Gastroesophageal sphincter (tissue), 4 donors: ENCODE results near the gene KMT2D. TPM values are rescaled to one million over a fixed set of nuclear protein-coding genes. Genes with fewer than 3 reads are reported as not detected.

Source experiments
- ATAC-seq: fragments of 150-250 bp; one replicate; pipeline ENCODE4 v1.9.1; 2016; ENCODE audit warnings: mild to moderate bottlenecking, moderate library complexity
- H3K27ac ChIP-seq, 4 donors: fragments of 200-600 bp; sonication (generic) in 3 of 4; 1 replicate in 3 of 4; 2 replicates in 1 of 4; pipeline ENCODE4 v1.5.1; 2016 to 2019
- H3K27me3 ChIP-seq: fragments of 200-600 bp; sonication (generic); one replicate; pipeline ENCODE4 v1.5.1; 2019
- H3K36me3 ChIP-seq, 2 donors: fragments of 200-600 bp; sonication (generic); one replicate each; pipeline ENCODE4 v1.5.1; 2019; ENCODE audit warnings: control low read depth in 1 of 2
- H3K4me1 ChIP-seq, 3 donors: fragments of 200-600 bp; sonication (generic); 1 replicate in 2 of 3; 2 replicates in 1 of 3; pipeline ENCODE4 v1.5.1; 2016 to 2019; ENCODE audit warnings: control low read depth in 2 of 3
- H3K4me3 ChIP-seq, 2 donors: fragments of 200-600 bp; sonication (generic); one replicate each; pipeline ENCODE4 v1.5.1; 2019; ENCODE audit warnings: mild to moderate bottlenecking in 1 of 2, moderate library complexity in 1 of 2
- H3K9me3 ChIP-seq, 3 donors: fragments of 200-600 bp; sonication (generic); one replicate each; pipeline ENCODE4 v1.5.1; 2017 to 2019; ENCODE audit warnings: control low read depth in 2 of 3
- EP300 ChIP-seq: sonication (generic); formaldehyde crosslinking; IDR thresholded peaks from one replicate; pipeline ENCODE4 v1.6.1; 2017; ENCODE audit warnings: antibody characterized with exemption, mild to moderate bottlenecking
- POLR2A ChIP-seq, 2 donors: fragments of 450-650 bp; IDR thresholded peaks; one replicate each; pipeline ENCODE4 v1.6.1; 2017; ENCODE audit warnings: antibody characterized with exemption in 2 of 2, mild to moderate bottlenecking in 2 of 2, moderate library complexity in 1 of 2
- POLR2AphosphoS5 ChIP-seq: sonication (generic); formaldehyde crosslinking; IDR thresholded peaks from one replicate; pipeline ENCODE4 v1.6.1; 2017; ENCODE audit warnings: antibody characterized with exemption
- WGBS, 2 donors: methylation state at CpG; one replicate each; pipeline ENCODE4 v1.1.5; 2018; ENCODE audit warnings: low coverage in 1 of 2; 5-methylcytosine and 5-hydroxymethylcytosine counted together
- total RNA-seq, 4 donors: library from RNA; depleted of rRNA; stranded (reverse); fragments of >200 nt; gene quantifications; one replicate each; pipeline ENCODE4 v1.1.0, GENCODE V29; 2016
- TF ChIP-seq, protein P1 (sequence below), 4 experiments: fragments of 200-600 bp in 2 of 4; fragments of 450-650 bp in 2 of 4; sonication (generic) in 1 of 4; IDR thresholded peaks; one replicate each; pipeline ENCODE4 v1.5.1; 2017 to 2019; ENCODE audit warnings: antibody characterized with exemption in 4 of 4, mild to moderate bottlenecking in 2 of 4, moderate library complexity in 2 of 4

KMT2D gene
- total RNA-seq, 4 donors from 2014 or later = 23.6 to 75.0 (median 53.8) TPM

DNA sequence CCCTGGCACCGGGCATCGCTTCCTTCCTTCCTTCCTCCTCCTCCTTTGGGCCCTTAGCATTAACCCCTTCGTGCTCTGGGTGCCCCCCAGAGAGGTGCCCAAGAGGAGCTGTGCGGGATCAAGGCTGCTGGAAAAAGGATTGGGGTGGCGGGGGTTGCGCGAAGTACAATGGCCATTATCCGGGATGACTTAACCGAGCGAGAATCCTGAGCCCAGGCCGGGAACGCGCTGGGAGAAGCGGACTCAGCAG is 31.2 kb upstream of the KMT2D start:
- no CpG with 5 or more reads among the region's 14 CpGs for WGBS, 2 donors
- ATAC-seq = no peak
- H3K27ac ChIP-seq = peak overlapping the region in 3 of 4 donors; percentile 48 to 65 (median 49)
- H3K36me3 ChIP-seq = peaks cover 0 to 11% of the 10 kb centered on the region in 2 donors
- TF ChIP-seq EP300 (no peak), POLR2A (IDR thresholded peaks at IDR 0.05) (no peak), POLR2AphosphoS5 (no peak)
- TF ChIP-seq, protein P1, sequence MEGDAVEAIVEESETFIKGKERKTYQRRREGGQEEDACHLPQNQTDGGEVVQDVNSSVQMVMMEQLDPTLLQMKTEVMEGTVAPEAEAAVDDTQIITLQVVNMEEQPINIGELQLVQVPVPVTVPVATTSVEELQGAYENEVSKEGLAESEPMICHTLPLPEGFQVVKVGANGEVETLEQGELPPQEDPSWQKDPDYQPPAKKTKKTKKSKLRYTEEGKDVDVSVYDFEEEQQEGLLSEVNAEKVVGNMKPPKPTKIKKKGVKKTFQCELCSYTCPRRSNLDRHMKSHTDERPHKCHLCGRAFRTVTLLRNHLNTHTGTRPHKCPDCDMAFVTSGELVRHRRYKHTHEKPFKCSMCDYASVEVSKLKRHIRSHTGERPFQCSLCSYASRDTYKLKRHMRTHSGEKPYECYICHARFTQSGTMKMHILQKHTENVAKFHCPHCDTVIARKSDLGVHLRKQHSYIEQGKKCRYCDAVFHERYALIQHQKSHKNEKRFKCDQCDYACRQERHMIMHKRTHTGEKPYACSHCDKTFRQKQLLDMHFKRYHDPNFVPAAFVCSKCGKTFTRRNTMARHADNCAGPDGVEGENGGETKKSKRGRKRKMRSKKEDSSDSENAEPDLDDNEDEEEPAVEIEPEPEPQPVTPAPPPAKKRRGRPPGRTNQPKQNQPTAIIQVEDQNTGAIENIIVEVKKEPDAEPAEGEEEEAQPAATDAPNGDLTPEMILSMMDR (IDR thresholded peaks at IDR 0.05) = no peak
- peak overlapping the region in 1 of 2 donors; percentile 39 for H3K4me3 ChIP-seq
- H3K9me3 ChIP-seq = no peaks in the 10 kb centered on the region
- peaks cover 0 to 75% (median 48%) of the 10 kb centered on the region in 3 donors for H3K4me1 ChIP-seq
- H3K27me3 ChIP-seq = peaks cover 67% of the 10 kb centered on the region

DNA sequence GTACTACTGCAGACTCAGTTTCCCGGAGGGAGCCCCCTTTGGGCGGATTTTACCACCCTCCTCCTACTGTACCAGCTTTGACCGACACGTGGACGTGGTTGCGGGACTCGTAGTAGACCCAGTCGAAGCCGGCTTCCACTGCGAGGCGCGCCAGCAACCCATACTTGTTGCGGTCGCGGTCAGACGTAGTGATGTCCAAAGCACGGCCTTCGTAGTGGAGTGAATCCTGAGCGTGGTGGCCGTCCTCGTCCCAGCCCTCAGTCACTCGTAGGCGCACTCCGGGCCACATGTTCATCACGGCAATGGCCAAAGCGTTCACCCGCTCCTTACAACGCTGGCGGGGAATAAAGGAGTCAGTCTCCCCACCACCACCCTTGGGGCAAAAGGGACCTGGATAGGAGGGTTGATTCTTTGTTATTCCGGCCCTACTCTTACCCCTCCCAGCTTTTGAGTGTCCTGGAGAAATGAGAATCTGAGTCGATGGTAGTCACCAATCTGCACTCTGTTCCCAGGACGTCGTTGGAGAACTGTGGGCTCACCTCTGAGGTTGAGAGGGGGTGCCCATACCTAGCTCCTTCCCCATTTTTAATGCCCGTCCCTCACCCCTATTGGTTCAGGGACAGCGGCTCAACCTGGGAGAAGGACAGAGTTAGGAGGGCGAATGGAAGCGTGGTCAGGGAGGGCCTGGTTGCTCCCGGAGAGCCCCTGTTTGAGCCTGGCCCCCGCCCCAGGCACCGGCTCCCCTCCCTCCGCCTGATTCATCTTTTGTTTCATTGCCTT is 30.7 kb upstream of the KMT2D start:
- Histone ChIP-seq H3K9me3 (no peaks in the 10 kb centered on the region), H3K4me3 (peak overlapping the region in 1 of 2 donors; percentile 39), H3K36me3 (peaks cover 0 to 6% of the 10 kb centered on the region in 2 donors), H3K27ac (peak overlapping the region in 3 of 4 donors; percentile 48 to 65 (median 49)), H3K4me1 (peaks cover 0 to 76% (median 48%) of the 10 kb centered on the region in 3 donors), H3K27me3 (peaks cover 67% of the 10 kb centered on the region)
- no peak for ATAC-seq
- 33 to 42% methylated on average over 3 to 16 of the region's 41 CpGs for WGBS, 2 donors
- TF ChIP-seq POLR2AphosphoS5 (no peak), EP300 (no peak), POLR2A (IDR thresholded peaks at IDR 0.05) (no peak)
- TF ChIP-seq, protein P1 (IDR thresholded peaks at IDR 0.05) = no peak

DNA sequence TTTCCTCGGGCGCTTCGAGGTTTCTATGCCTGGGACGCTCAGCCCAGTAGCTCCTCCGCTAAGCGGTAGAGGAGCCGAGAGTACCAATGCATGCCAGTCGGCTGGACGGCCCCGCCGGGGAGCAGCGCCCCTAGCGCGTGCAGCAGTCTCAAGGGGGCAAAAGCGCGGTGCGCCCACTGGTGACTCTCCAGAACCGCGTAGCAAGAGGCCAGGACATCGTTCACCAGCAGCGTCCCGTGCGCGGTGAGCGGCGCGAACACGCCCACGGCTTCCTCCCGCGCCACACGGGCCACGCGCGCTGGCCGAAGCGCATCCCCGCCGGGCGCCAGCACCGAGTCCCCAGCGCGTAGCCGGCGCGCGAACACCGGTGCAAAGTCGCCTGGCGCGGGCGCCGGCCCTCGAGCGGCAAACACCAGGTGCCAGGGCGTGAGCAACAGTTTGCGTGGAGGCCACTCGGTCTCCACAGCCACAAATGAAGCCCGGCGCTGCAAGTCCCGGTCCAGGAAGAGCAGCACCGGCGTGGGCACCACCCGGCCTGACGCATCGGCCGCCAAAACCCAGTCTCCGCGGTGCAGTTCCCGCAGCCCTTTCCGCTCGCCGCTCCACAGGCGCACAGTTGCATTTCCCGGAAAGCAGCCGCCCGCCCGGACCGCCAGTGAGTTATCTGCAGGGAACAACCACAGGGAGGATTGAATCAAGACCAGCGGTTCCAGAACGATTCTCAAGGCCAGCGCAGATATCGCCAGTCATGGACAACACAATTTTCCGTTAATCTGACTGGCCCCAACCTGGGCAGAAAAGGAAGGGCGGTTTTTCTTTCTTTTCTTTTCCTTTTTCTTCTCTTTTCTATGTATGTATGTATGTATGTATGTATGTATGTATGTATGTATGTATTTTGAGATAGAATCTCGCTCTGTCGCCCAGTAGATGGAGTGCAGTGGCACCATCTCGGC is 29.5 kb upstream of the KMT2D start:
- Histone ChIP-seq H3K4me3 (peak overlapping the region in 1 of 2 donors; percentile 46), H3K9me3 (no peaks in the 10 kb centered on the region), H3K4me1 (peaks cover 0 to 82% (median 48%) of the 10 kb centered on the region in 3 donors), H3K27ac (no peak overlapping the region), H3K36me3 (no peaks in the 10 kb centered on the region), H3K27me3 (peaks cover 67% of the 10 kb centered on the region)
- no peak for ATAC-seq
- TF ChIP-seq POLR2A (IDR thresholded peaks at IDR 0.05) = no peak
- peak; percentile 20 for TF ChIP-seq POLR2AphosphoS5
- TF ChIP-seq, protein P1 (IDR thresholded peaks at IDR 0.05) = peak in 2 of 4 experiments; percentile 21 to 38
- 27 to 44% methylated on average over 6 to 11 of the region's 88 CpGs for WGBS, 2 donors

DNA sequence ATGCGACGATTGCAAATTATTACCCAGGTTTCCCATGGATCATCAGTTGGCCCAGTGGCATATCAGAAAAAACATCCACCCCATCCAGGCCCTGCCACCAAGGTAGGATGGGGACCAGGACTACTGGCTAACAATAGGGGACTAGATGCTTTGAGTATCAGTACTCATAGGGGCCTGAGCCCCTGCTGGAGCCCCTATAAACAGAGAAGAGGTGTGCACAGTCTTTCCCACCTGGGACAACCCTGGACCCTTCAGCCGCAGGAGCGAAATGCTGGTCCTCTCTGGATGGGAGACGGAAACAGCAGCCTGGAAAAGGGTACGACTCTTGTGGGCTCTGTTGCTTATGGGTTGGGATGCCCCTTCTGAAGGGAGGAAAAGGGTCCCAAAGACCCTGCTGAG is 28.3 kb upstream of the KMT2D start:
- Histone ChIP-seq H3K9me3 (no peaks in the 10 kb centered on the region), H3K27me3 (peaks cover 56% of the 10 kb centered on the region), H3K27ac (no peak overlapping the region), H3K4me1 (peaks cover 0 to 70% (median 38%) of the 10 kb centered on the region in 3 donors), H3K36me3 (no peaks in the 10 kb centered on the region), H3K4me3 (no peak overlapping the region)
- TF ChIP-seq POLR2A (IDR thresholded peaks at IDR 0.05) = no peak
- no peak for TF ChIP-seq POLR2AphosphoS5
- no peak for TF ChIP-seq EP300
- TF ChIP-seq, protein P1 (IDR thresholded peaks at IDR 0.05) = no peak
- 17% methylated on average over 2 of the region's 6 CpGs; no CpG with 5 or more reads in 1 of the 2 donors for WGBS, 2 donors
- no peak for ATAC-seq
